ENCODE measurements around the gene RHEB. TPM values are rescaled to one million over a fixed set of nuclear protein-coding genes. Genes with fewer than 3 reads are reported as not detected.

Gene RHEB, protein sequence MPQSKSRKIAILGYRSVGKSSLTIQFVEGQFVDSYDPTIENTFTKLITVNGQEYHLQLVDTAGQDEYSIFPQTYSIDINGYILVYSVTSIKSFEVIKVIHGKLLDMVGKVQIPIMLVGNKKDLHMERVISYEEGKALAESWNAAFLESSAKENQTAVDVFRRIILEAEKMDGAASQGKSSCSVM
- total RNA-seq, result 10 to 100 TPM; 45.4 to 55.8 TPM

DNA sequence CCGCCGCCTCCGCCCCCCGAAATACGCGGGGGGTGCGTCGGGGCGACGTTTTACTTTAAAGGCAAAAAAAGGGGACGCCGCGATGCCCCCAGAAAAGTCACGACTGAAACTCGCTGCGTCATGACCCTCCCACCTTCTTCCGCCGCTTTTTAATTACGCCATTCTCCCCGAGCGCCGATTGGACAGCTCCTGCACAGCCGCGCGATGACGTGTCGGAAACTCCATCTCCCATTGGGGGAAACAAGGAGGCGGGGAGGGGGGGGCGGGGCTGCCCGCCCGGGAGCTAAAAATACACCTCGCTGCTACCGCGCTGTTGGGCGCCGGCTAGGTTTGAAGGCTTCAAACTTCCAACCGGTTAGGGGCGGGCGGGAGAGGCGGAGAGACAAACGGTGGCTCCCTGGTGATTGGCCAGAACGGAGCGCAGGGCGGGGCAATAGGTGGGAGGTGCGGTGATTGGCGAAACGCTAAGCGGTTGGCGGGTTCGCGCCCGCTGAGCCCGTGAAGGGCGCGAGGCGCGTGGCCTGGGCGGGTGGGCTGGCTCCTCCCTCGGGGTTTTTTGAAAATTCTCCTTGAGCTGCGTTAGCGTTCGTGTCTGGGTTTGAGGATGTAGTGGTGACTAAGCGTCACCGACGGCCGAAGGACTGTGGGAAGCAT lies at the start of gene RHEB:
Gene RHEB, minus strand, starts transcription at position 131 of the 654 bp plus-strand sequence. CDS start 384 bp downstream, outside the sequence.
- no peaks in the 10 kb centered on the region for H3K36me3 Mint-ChIP-seq
- DNase-seq (ENCODE audit: low spot score), result peak; percentile 98
- no peaks in the 10 kb centered on the region for H3K27me3 Mint-ChIP-seq
- H3K4me1 Mint-ChIP-seq (ENCODE audit: low read depth in 2 of 2), result peaks cover 35 to 39% of the 10 kb centered on the region in 2 donors
- ATAC-seq, result peak; percentile 91 to 94
- H3K27ac Mint-ChIP-seq, result peak within 1 kb of the TSS; percentile 94
- no peaks in the 10 kb centered on the region for H3K9me3 Mint-ChIP-seq
- H3K4me3 Mint-ChIP-seq, result peak within 1 kb of the TSS; percentile 91

DNA sequence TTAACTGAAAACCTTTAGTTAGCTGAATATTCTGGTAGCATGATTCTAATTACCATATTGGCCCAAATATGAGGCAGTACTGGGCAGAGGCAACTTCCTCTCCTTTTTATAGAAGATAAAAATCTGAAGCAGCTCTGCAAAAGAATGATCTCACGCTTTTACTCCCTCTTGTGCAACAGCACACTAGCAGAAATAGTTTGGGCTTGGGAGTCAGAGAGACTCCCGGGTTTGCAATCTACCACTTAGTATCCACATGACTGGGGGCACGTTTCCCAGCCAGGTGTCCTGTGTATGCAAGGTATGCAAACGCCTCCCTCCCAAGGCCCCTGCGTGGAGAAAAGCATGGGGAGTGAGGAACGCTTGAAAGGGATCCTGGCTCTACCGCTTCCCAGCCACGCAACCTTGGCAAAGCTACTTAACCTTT lies 47.2 kb upstream of the RHEB start:
- ATAC-seq (no peak), DNase-seq (ENCODE audit: low spot score) (no peak)
- Mint-ChIP-seq H3K27me3 (no peaks in the 10 kb centered on the region), H3K27ac (no peak overlapping the region), H3K4me1 (ENCODE audit: low read depth in 2 of 2) (no peaks in the 10 kb centered on the region), H3K9me3 (no peaks in the 10 kb centered on the region), H3K36me3 (no peaks in the 10 kb centered on the region), H3K4me3 (no peak overlapping the region)

DNA sequence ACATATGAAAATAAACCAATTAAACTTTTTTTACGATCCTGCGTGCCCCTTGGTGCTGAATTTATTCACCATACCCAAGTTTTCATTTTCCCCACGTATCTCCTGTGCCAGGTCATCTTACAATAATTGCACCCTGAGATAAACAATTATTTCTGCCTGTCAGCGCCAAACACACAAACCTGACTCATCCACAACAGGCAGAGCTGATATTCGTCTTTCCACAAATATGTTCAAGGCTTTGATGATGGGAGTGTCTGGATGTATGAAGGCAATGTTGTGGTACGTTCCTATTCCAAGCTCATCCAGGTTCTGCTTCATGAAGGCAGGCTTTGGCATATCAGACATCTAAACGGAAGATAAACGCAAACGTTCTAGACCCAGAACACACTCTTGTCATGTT lies 45.8 kb upstream of the RHEB start:
- Mint-ChIP-seq H3K27me3 (no peaks in the 10 kb centered on the region), H3K4me1 (ENCODE audit: low read depth in 2 of 2) (no peaks in the 10 kb centered on the region), H3K4me3 (no peak overlapping the region), H3K27ac (no peak overlapping the region), H3K36me3 (no peaks in the 10 kb centered on the region), H3K9me3 (no peaks in the 10 kb centered on the region)
- DNase-seq (ENCODE audit: low spot score) (no peak), ATAC-seq (no peak)

DNA sequence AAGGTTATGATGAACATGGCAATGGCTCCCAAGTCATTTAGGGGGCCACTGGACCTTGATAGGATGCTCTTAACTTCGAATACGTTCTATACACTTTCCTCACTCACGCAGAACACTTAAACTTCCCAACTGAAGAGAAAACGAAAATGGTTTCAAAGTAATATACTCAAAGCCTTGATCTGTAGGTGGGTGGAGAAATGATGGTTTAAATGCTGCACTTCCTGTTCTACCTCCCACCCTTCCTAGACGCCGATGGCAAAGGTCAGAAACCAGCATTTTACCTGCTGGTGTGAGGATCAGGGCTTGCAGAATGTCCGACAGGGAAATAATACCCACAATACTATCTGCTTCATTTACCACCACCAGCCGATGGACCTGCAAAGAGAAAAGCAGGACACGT lies 40.5 kb upstream of the RHEB start:
- Mint-ChIP-seq H3K4me3 (no peak overlapping the region), H3K9me3 (no peaks in the 10 kb centered on the region), H3K4me1 (ENCODE audit: low read depth in 2 of 2) (no peaks in the 10 kb centered on the region), H3K36me3 (no peaks in the 10 kb centered on the region), H3K27me3 (no peaks in the 10 kb centered on the region), H3K27ac (no peak overlapping the region)
- DNase-seq (ENCODE audit: low spot score) (no peak), ATAC-seq (no peak)

DNA sequence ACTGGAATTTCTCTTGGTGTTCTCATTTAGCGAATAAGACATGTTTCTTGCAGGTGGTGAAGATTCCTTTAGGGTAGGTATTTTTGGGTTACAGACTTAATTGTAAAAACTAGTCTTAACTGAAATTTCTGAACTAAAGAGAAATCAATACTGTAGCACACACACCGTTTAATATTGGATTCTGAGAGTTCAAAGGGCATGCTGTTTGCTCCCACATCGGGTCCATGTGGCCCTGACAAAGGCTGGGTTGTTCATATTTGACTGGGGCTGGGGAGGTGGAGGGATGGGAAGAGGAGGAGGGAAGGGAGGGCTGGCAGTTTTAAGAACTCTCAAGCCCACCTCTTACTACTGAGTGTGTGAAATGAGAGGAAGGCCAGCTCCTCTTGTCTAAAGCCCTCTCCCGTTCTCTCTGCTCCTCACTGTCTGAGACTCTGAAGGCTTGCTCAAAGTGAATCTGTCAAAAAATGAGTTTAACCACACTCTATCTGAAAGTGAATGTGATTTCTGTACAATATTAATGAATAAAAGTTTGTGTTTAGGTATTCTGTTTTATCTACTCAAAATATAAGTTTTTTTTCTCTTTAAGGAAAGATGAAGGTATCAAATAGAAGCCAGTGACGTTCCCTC lies 40.0 kb upstream of the RHEB start:
- Mint-ChIP-seq H3K9me3 (no peaks in the 10 kb centered on the region), H3K4me1 (ENCODE audit: low read depth in 2 of 2) (no peaks in the 10 kb centered on the region), H3K36me3 (no peaks in the 10 kb centered on the region), H3K27me3 (no peaks in the 10 kb centered on the region), H3K4me3 (no peak overlapping the region), H3K27ac (no peak overlapping the region)
- no peak for DNase-seq (ENCODE audit: low spot score)
- no peak for ATAC-seq

DNA sequence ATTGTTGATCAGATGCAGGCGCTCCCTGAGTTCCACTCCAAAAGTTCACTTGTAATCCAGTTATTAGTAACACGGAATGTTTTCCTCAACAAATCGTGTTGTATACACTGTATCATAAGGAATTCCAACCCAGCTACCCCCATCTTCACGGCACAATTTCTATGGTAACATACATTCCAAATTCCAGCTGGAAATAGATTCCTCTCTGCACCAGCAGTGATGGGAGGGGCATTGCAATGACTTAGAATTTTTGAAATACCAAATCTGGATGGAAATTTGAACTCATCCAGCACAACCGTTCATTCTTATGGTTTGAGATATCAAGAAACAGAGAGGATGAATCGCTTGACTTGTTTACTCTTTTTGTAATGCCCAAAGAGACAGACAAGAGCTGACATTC lies 38.9 kb upstream of the RHEB start:
- no peaks in the 10 kb centered on the region for H3K27me3 Mint-ChIP-seq
- no peak overlapping the region for H3K4me3 Mint-ChIP-seq
- no peak overlapping the region for H3K27ac Mint-ChIP-seq
- H3K36me3 Mint-ChIP-seq, result no peaks in the 10 kb centered on the region
- DNase-seq (ENCODE audit: low spot score) (no peak), ATAC-seq (no peak)
- peaks cover 0 to 2% of the 10 kb centered on the region in 2 donors for H3K4me1 Mint-ChIP-seq (ENCODE audit: low read depth in 2 of 2)
- no peaks in the 10 kb centered on the region for H3K9me3 Mint-ChIP-seq

DNA sequence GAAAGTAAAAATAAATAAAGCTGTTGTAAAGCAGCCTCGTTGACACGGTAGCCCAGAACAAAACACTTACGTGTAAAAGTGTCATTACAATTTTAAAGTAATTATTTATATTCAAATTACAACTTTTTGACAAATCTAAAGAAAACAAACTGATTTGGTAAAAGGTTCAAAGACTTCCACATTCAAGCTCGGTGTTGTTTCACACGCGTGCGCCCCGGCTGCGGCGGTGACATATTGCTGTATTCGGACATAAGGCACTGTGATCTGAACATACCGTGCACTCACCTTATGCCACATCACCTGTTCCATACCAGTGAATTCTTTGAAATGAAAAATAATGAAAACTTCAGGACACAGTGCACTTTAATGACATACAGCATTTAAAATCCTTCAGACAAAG lies 36.9 kb upstream of the RHEB start:
- DNase-seq (ENCODE audit: low spot score) (no peak), ATAC-seq (no peak)
- peaks cover 0 to 12% of the 10 kb centered on the region in 2 donors for H3K4me1 Mint-ChIP-seq (ENCODE audit: low read depth in 2 of 2)
- no peak overlapping the region for H3K27ac Mint-ChIP-seq
- no peaks in the 10 kb centered on the region for H3K9me3 Mint-ChIP-seq
- no peaks in the 10 kb centered on the region for H3K27me3 Mint-ChIP-seq
- no peaks in the 10 kb centered on the region for H3K36me3 Mint-ChIP-seq
- no peak overlapping the region for H3K4me3 Mint-ChIP-seq

DNA sequence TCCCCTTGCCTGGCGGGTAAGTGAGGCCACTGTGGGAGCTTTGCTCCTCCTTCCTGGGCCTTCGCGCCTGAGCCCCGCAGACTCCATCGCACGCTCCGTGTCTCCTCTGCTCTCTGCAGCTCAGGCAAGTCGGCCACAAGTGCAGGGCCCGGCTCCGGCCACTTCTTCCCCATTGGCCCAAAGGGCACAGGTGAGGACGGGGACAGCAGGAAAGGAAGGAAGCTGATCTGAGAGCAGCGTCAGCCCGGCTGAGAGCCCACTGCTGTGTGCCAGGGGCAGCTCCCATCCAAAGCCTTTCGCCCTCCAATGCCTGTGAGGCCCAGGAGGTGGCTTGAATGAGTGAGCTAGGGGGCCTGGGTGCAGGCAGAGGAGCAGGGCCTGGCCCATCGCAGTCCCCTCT lies 33.7 kb upstream of the RHEB start:
- Mint-ChIP-seq H3K36me3 (no peaks in the 10 kb centered on the region), H3K4me3 (no peak overlapping the region), H3K27me3 (no peaks in the 10 kb centered on the region), H3K27ac (no peak overlapping the region), H3K4me1 (ENCODE audit: low read depth in 2 of 2) (peaks cover 0 to 12% of the 10 kb centered on the region in 2 donors), H3K9me3 (no peaks in the 10 kb centered on the region)
- ATAC-seq (no peak), DNase-seq (ENCODE audit: low spot score) (no peak)

DNA sequence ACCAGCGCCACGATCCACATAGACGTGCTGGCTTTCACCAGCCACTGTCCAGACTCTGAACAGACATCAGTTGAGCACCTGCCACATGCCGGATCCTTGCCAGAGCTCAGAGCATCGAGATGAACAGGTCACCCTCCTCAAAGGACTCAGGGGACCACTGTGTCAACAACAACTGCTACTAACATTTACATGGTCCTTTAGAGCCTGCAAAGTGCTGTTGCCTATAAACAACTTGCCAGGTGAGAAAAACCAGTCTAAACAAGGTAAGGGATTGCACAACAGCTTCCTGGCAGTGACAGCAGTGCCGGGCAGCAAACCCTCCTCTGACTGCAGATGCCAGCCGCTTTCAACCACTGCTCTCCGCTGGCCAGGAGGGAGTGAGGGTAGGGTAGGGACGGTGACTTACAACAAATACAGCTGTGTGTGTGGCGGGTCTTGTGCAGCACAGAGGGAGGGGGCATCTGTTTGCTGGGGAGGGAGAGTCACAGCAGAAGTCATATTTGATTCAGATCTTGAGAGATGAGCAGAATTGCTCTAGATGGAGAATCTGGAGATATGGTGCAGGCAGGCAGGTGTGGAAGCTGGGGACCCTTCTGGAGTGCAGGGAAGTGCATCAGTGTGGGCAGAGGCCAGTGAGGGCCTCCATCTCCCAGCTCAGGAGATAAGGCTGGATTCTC lies 32.8 kb upstream of the RHEB start:
- DNase-seq (ENCODE audit: low spot score) (no peak), ATAC-seq (peak in 1 of 2 donors; percentile 11)
- no peaks in the 10 kb centered on the region for H3K27me3 Mint-ChIP-seq
- H3K4me3 Mint-ChIP-seq, result no peak overlapping the region
- H3K36me3 Mint-ChIP-seq, result no peaks in the 10 kb centered on the region
- H3K27ac Mint-ChIP-seq, result no peak overlapping the region
- H3K4me1 Mint-ChIP-seq (ENCODE audit: low read depth in 2 of 2), result peaks cover 0 to 12% of the 10 kb centered on the region in 2 donors
- H3K9me3 Mint-ChIP-seq, result no peaks in the 10 kb centered on the region

DNA sequence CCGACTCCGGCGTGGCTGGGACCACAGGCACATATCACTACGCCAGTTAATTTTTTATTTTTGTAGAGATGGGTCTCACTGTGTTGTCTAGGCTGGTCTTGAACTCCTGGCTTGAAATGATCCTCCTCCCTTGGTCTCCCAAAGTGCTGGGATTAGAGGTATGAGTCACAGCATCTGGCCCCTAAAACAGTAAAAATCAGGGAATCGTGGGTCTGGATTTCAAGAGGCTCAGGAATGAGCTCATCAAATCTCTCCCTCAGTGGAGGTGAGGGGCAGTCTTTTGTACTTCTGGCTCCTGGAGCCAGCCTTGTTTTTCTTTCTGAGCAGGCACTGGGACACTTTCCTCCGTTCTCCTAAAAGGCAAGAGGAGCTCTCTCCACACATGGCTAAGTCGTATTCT lies 32.1 kb upstream of the RHEB start:
- peaks cover 0 to 12% of the 10 kb centered on the region in 2 donors for H3K4me1 Mint-ChIP-seq (ENCODE audit: low read depth in 2 of 2)
- H3K27me3 Mint-ChIP-seq, result no peaks in the 10 kb centered on the region
- no peak overlapping the region for H3K4me3 Mint-ChIP-seq
- no peaks in the 10 kb centered on the region for H3K36me3 Mint-ChIP-seq
- H3K27ac Mint-ChIP-seq, result no peak overlapping the region
- DNase-seq (ENCODE audit: low spot score), result no peak
- H3K9me3 Mint-ChIP-seq, result no peaks in the 10 kb centered on the region
- ATAC-seq, result no peak

DNA sequence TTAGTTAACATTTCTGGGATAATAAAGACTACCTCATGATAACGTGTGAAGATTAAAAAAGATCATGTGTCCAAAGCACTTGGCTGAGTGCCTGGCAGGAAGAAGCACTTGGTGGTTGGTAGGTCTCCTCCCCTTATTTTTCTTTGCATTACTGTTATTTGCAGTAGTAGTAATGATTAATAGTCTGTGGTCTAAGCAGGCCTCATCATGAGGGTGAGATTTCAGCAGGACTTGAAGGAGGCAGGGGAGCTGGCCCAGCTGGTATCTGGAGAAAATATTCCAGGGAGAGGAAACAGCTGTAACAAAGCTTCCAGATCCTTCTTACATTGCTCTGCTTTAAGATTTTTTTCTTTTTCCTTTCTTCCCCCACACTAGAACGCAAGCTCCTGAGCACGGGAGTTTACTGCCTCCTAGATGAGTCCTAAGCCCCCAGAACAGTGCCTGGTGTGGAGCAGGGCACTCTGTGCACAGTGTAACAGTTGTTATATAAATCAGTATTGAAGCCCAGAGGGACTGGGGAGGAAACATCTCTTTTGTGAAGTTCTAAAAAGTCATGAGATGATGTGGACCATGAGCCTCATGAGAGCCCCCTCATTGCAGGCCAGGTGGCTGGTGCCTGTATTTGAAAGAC lies 31.1 kb upstream of the RHEB start:
- Mint-ChIP-seq H3K4me1 (ENCODE audit: low read depth in 2 of 2) (peaks cover 0 to 12% of the 10 kb centered on the region in 2 donors), H3K36me3 (no peaks in the 10 kb centered on the region), H3K4me3 (no peak overlapping the region), H3K27me3 (peaks cover 7% of the 10 kb centered on the region in 2 donors), H3K27ac (no peak overlapping the region), H3K9me3 (no peaks in the 10 kb centered on the region)
- no peak for DNase-seq (ENCODE audit: low spot score)
- ATAC-seq, result no peak

DNA sequence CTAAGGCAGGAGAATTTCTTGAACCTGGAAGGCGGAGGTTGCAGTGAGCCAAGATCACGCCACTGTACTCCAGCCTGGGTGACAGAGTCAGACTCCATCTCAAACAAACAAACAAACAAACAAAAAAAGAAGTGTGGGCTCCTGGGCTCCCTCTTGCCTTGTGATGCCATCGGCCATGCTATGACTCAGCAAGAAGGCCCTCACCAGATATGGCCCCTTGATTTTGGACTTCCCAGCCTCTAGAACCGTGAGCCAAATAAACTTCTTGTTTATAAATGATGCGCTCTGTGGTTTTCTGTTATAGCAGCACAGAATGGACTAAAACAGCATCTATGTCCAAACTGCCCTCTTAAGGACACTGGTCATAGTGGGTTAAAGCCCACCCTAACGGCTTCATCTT lies 29.9 kb upstream of the RHEB start:
- H3K4me3 Mint-ChIP-seq, result no peak overlapping the region
- no peak overlapping the region for H3K27ac Mint-ChIP-seq
- DNase-seq (ENCODE audit: low spot score), result no peak
- no peaks in the 10 kb centered on the region for H3K36me3 Mint-ChIP-seq
- no peak for ATAC-seq
- H3K4me1 Mint-ChIP-seq (ENCODE audit: low read depth in 2 of 2), result peaks cover 0 to 12% of the 10 kb centered on the region in 2 donors
- no peaks in the 10 kb centered on the region for H3K9me3 Mint-ChIP-seq
- H3K27me3 Mint-ChIP-seq, result peaks cover 7 to 12% of the 10 kb centered on the region in 2 donors

DNA sequence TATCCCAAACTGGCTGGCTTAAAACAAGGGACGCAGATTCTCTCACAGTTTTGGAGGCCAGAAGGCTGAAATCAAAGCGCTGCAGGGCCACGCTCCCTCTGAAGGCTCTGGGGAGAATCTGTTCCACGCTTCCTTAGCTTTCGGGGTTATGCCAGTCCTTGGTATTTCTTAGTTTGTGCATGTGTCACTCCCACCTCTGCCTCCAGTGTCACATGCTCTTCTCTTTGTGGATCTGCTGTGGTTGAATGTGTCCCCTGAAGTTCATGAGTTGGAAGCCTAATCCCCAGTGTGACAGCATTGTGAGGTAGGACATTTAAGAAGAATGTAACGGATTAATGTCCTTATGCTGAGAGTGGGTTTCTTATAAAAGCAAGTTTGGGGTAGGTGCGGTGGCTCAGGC lies 29.4 kb upstream of the RHEB start:
- H3K36me3 Mint-ChIP-seq, result no peaks in the 10 kb centered on the region
- no peaks in the 10 kb centered on the region for H3K9me3 Mint-ChIP-seq
- H3K4me1 Mint-ChIP-seq (ENCODE audit: low read depth in 2 of 2), result peaks cover 0 to 11% of the 10 kb centered on the region in 2 donors
- H3K27me3 Mint-ChIP-seq, result peaks cover 7 to 15% of the 10 kb centered on the region in 2 donors
- DNase-seq (ENCODE audit: low spot score), result no peak
- no peak for ATAC-seq
- H3K27ac Mint-ChIP-seq, result no peak overlapping the region
- H3K4me3 Mint-ChIP-seq, result no peak overlapping the region
